HepG2 (cell line): ENCODE measurements around the gene F13B. TPM values are rescaled to one million over a fixed set of nuclear protein-coding genes. Genes with fewer than 3 reads are reported as not detected.

ENCODE experiments used
- ATAC-seq: fragments of 200-7000 bp; cut with Tn5 transposase; 3 replicates; pipeline ENCODE4 v1.9.1; 2020; ENCODE audit warnings: mild to moderate bottlenecking, moderate library complexity
- BruUV-seq: library from RNA; stranded (reverse); fragments of 400-500 nt; replicated peaks from 2 replicates; lab custom pipeline; 2021; lab: Mats Ljungman, UMichigan
- CTCF ChIA-PET: fragments of 300-600 bp; formaldehyde crosslinking; extraction: SDS; loops from one replicate; lab custom pipeline; 2021; ENCODE audit warnings: low total read pairs, inconsistent platforms, low intra/inter-chr PET ratio; lab: Yijun Ruan, JAX
- POLR2A ChIA-PET: fragments of 350-600 bp; sonication (Branson Sonifier 250); formaldehyde crosslinking; loops from one replicate; lab custom pipeline; 2020; ENCODE audit warnings: antibody characterized with exemption, inconsistent platforms; lab: Yijun Ruan, JAX
- DNase-seq: peaks from one replicate; pipeline ENCODE4 v3.0.0-alpha.2; 2015; ENCODE audit warnings: low spot score
- FAIRE-seq: peaks from 3 replicates; lab custom pipeline; 2011; peaks lifted over from hg19 to GRCh38; lab: Jason Lieb, UNC
- H2AFZ ChIP-seq: one replicate; pipeline ENCODE4 v1.6.1; 2011; ENCODE audit warnings: low read length, inconsistent platforms
- H3K27ac ChIP-seq: fragments of 300-600 bp; 3 replicates; pipeline ENCODE4 v1.8.0; 2011; ENCODE audit warnings: mixed run types, mild to moderate bottlenecking, mixed read lengths, low read length, inconsistent platforms; ENCODE audit not compliant: insufficient read depth; ENCODE audit errors: extremely low read length
- H3K27me3 ChIP-seq, 2 experiments: fragments of 200-600 bp in 1 of 2; 2 replicates in 1 of 2; 3 replicates in 1 of 2; pipeline versions ENCODE4 v1.6.0 to v1.8.0; 2011; ENCODE audit warnings: low read length in 2 of 2, mild to moderate bottlenecking in 2 of 2, moderate library complexity in 2 of 2, inconsistent platforms in 1 of 2; ENCODE audit not compliant: insufficient read depth in 2 of 2, control insufficient read depth in 1 of 2
- H3K36me3 ChIP-seq, 2 experiments: fragments of 200-600 bp in 1 of 2; replicated peaks in 1 of 2; 2 replicates in 1 of 2; 3 replicates in 1 of 2; pipeline versions ENCODE4 v1.5.1 to v1.8.0; 2011; ENCODE audit warnings: low read length in 2 of 2, inconsistent platforms in 1 of 2; ENCODE audit not compliant: insufficient read depth in 2 of 2, control insufficient read depth in 1 of 2
- H3K4me1 ChIP-seq: 2 replicates; pipeline ENCODE4 v1.5.1; 2012; ENCODE audit warnings: low read length, inconsistent platforms; ENCODE audit not compliant: insufficient read depth
- H3K4me2 ChIP-seq: 2 replicates; pipeline ENCODE4 v1.6.0; 2011; ENCODE audit warnings: low read depth, low read length, inconsistent platforms
- H3K4me3 ChIP-seq, 3 experiments: fragments of 200-600 bp in 1 of 3; sonication (generic), shearing (Covaris generic) in 1 of 3; replicated peaks in 1 of 3; 2 replicates each; pipeline ENCODE4 v1.5.1; 2011 to 2016; ENCODE audit warnings: low read length in 3 of 3, inconsistent platforms in 2 of 3, low read depth in 2 of 3, mild to moderate bottlenecking in 2 of 3, control low read depth in 1 of 3, mixed read lengths in 1 of 3; ENCODE audit not compliant: insufficient read depth in 1 of 3
- H3K79me2 ChIP-seq: one replicate; pipeline ENCODE4 v1.6.1; 2011; ENCODE audit warnings: low read length, inconsistent platforms; ENCODE audit not compliant: insufficient read depth
- H3K9ac ChIP-seq: 2 replicates; pipeline ENCODE4 v1.6.0; 2011; ENCODE audit warnings: mild to moderate bottlenecking, low read depth, low read length, inconsistent platforms; ENCODE audit not compliant: insufficient read depth
- H3K9me3 ChIP-seq: 2 replicates; pipeline ENCODE4 v1.5.1; 2012; ENCODE audit warnings: mild to moderate bottlenecking, low read length
- H4K20me1 ChIP-seq: 2 replicates; pipeline ENCODE4 v1.6.0; 2011; ENCODE audit warnings: inconsistent platforms, mild to moderate bottlenecking, low read length, moderate library complexity; ENCODE audit not compliant: insufficient read depth
- BRCA1 ChIP-seq: sonication (generic); formaldehyde crosslinking; IDR thresholded peaks from 2 replicates; pipeline ENCODE4 v1.4.0; 2020; ENCODE audit warnings: missing genetic modification reagents
- FOSL1 ChIP-seq: sonication (generic); formaldehyde crosslinking; IDR thresholded peaks from 2 replicates; pipeline ENCODE4 v1.9.0; 2021; ENCODE audit warnings: missing genetic modification reagents, borderline replicate concordance
- GATAD2A ChIP-seq: IDR thresholded peaks from 2 replicates; pipeline ENCODE4 v1.6.1; 2016
- GTF3A ChIP-seq: sonication (generic); formaldehyde crosslinking; conservative IDR thresholded peaks from 2 replicates; pipeline ENCODE4 v1.4.0; 2020; ENCODE audit warnings: mild to moderate bottlenecking, missing genetic modification reagents
- JUND ChIP-seq: sonication (generic); formaldehyde crosslinking; IDR thresholded peaks from 2 replicates; pipeline ENCODE4 v1.8.0; 2022; ENCODE audit warnings: mild to moderate bottlenecking, missing genetic modification reagents
- MED1 ChIP-seq: sonication (generic); formaldehyde crosslinking; IDR thresholded peaks from 2 replicates; pipeline ENCODE4 v1.4.0; 2020; ENCODE audit warnings: missing genetic modification reagents
- NAIF1 ChIP-seq: sonication (generic); formaldehyde crosslinking; IDR thresholded peaks from 2 replicates; pipeline ENCODE4 v1.5.0; 2020; ENCODE audit warnings: mild to moderate bottlenecking, missing genetic modification reagents, borderline replicate concordance
- NFRKB ChIP-seq: fragments of 450-650 bp; IDR thresholded peaks from 2 replicates; pipeline ENCODE4 v1.6.1; 2017
- NR0B2 ChIP-seq: sonication (generic); formaldehyde crosslinking; IDR thresholded peaks from 2 replicates; pipeline ENCODE4 v1.4.0; 2020; ENCODE audit warnings: mild to moderate bottlenecking, missing genetic modification reagents
- TBL1XR1 ChIP-seq: fragments of 150-350 bp; IDR thresholded peaks from 2 replicates; pipeline ENCODE4 v1.6.1; 2014; ENCODE audit warnings: borderline replicate concordance, low read length; ENCODE audit not compliant: partially characterized antibody
- TFE3 ChIP-seq: IDR thresholded peaks from 2 replicates; pipeline ENCODE4 v1.6.1; 2016
- ZFYVE20 ChIP-seq: sonication (generic); formaldehyde crosslinking; IDR thresholded peaks from 2 replicates; pipeline ENCODE4 v1.8.0; 2023; ENCODE audit warnings: low read depth, mild to moderate bottlenecking, moderate library complexity, missing genetic modification reagents, borderline replicate concordance
- ZNF281 ChIP-seq: sonication (generic); formaldehyde crosslinking; IDR thresholded peaks from 2 replicates; pipeline ENCODE4 v1.4.0; 2020; ENCODE audit warnings: missing genetic modification reagents, borderline replicate concordance
- ZNF552 ChIP-seq: sonication (generic); formaldehyde crosslinking; IDR thresholded peaks from 2 replicates; pipeline ENCODE4 v1.9.0; 2022; ENCODE audit warnings: missing genetic modification reagents, mild to moderate bottlenecking, borderline replicate concordance
- ZNF577 ChIP-seq: sonication (generic); formaldehyde crosslinking; IDR thresholded peaks from 2 replicates; pipeline ENCODE4 v1.4.0; 2020; ENCODE audit warnings: mild to moderate bottlenecking, low read depth, missing genetic modification reagents, borderline replicate concordance
- ZNF674 ChIP-seq: sonication (generic); formaldehyde crosslinking; IDR thresholded peaks from 2 replicates; pipeline ENCODE4 v1.5.0; 2020; ENCODE audit warnings: low read depth, mild to moderate bottlenecking, missing genetic modification reagents
- ZNF784 ChIP-seq: sonication (generic); formaldehyde crosslinking; IDR thresholded peaks from 2 replicates; pipeline ENCODE4 v1.5.1; 2020; ENCODE audit warnings: missing genetic modification reagents, mild to moderate bottlenecking, borderline replicate concordance
- WGBS: methylation state at CpG from one replicate; pipeline ENCODE4 v1.1.6; 2017; ENCODE audit warnings: low lambda C conversion rate; 5-methylcytosine and 5-hydroxymethylcytosine counted together
- in situ Hi-C: cut with HindIII; loops from 2 replicates; pipeline ENCODE4 v1.10.0; 2017; ENCODE audit warnings: low pct_unique_long_range_greater_than_20kb; ENCODE audit not compliant: extremely low pct_ligation_motif_present
- intact Hi-C: fragments of 100-400 bp; cut with micrococcal nuclease; formaldehyde crosslinking; loops from one replicate; pipeline ENCODE4 v1.10.0; 2022; ENCODE audit not compliant: unreplicated experiment
- polyA plus RNA-seq, 8 experiments: library from polyadenylated mRNA; depleted of rRNA in 3 of 8; stranded (reverse) in 7 of 8; unstranded in 1 of 8; fragments of >200 nt; fragmentation: Illumina TruSeq in 4 of 8; extraction: Trizol in 4 of 8; gene quantifications; 2 replicates each; pipeline versions ENCODE4 v1.2.1 to v1.2.3, GENCODE V29; 2011 to 2016; ENCODE audit warnings: low read depth in 4 of 8, missing spikeins in 1 of 8, mixed read lengths in 1 of 8; ENCODE audit not compliant: insufficient read depth in 1 of 8
- total RNA-seq, 5 experiments: library from RNA; depleted of rRNA; stranded (reverse); fragments of >200 nt; fragmentation: Illumina TruSeq; extraction: Trizol; gene quantifications; 2 replicates each; pipeline ENCODE4 v1.2.3, GENCODE V29; 2016; ENCODE audit warnings: low read depth in 1 of 5
- TF ChIP-seq, protein P1 (sequence below): IDR thresholded peaks from 2 replicates; pipeline ENCODE4 v1.6.1; 2018; ENCODE audit warnings: missing genetic modification reagents

F13B gene
- total and polyA plus RNA-seq, 2 of the 13 experiments (the other 11 are each of a cell fraction or from before 2014, with no cell fraction given), result 0.41 to 2.7 TPM

DNA sequence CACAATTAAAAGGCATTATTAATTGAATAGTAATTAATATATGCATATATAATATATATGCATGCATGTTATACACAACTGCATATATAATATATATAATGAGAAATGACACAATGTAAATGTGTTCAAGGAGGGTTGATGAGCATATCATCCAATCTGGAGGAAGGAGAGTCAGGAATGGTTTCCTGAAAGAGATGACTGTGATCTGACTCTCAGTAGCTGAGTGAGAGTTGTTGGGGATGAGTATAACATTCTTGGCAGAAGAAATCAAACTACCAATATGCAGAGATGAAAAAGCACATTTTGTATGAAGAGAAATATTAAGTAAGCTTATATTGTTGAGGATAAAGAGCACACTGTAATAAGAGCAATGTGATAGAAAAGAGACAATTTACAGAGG is 37.3 kb downstream of the F13B start (continued):
- TF ChIP-seq NR0B2 (CRISPR knock-in tag), result no peak
- no peak for TF ChIP-seq ZFYVE20 (CRISPR knock-in tag)
- TF ChIP-seq ZNF552 (CRISPR knock-in tag), result no peak
- no peak for TF ChIP-seq MED1 (CRISPR knock-in tag)
- no peak for TF ChIP-seq NFRKB
- no peak for TF ChIP-seq BRCA1 (CRISPR knock-in tag)
- TF ChIP-seq ZNF577 (CRISPR knock-in tag), result no peak

GRCh38 chr1:197027359-197027758 is 39.7 kb downstream of the F13B start:
- Histone ChIP-seq H4K20me1 (no peaks in the 10 kb centered on the region), H3K9ac (no peak overlapping the region), H3K9me3 (no peaks in the 10 kb centered on the region), H3K4me3 (no peak overlapping the region), H3K27ac (no peak overlapping the region), H3K4me1 (peaks cover 10% of the 10 kb centered on the region; the same call in 1 of the 2 replicates), H3K27me3 (no peaks in the 10 kb centered on the region), H3K79me2 (no peaks in the 10 kb centered on the region), H3K4me2 (no peak overlapping the region), H3K36me3 (no peaks in the 10 kb centered on the region), H2AFZ (no peak overlapping the region)
- WGBS, result 20% methylated on average over 6 of the region's 6 CpGs
- in situ Hi-C loops (no loop called here), intact Hi-C loops (no loop called here)
- ATAC-seq, result peak; percentile 82
- ChIA-PET CTCF (no interaction called here), POLR2A (no interaction called here)
- no peak for DNase-seq
- no TSS peak for BruUV-seq
- FAIRE-seq, result no peak
- TF ChIP-seq ZNF281 (CRISPR knock-in tag), result no peak
- no peak for TF ChIP-seq ZNF674 (CRISPR knock-in tag)
- TF ChIP-seq, protein P1, sequence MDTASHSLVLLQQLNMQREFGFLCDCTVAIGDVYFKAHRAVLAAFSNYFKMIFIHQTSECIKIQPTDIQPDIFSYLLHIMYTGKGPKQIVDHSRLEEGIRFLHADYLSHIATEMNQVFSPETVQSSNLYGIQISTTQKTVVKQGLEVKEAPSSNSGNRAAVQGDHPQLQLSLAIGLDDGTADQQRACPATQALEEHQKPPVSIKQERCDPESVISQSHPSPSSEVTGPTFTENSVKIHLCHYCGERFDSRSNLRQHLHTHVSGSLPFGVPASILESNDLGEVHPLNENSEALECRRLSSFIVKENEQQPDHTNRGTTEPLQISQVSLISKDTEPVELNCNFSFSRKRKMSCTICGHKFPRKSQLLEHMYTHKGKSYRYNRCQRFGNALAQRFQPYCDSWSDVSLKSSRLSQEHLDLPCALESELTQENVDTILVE, result no peak
- peak; percentile 47 for TF ChIP-seq GATAD2A (CRISPR knock-in tag)
- TF ChIP-seq ZNF784, result no peak
- TF ChIP-seq GTF3A (CRISPR knock-in tag), result no peak
- TF ChIP-seq NAIF1 (CRISPR knock-in tag), result no peak
- TF ChIP-seq FOSL1, result peak; percentile 38; the same call in 1 of the 2 replicates
- TF ChIP-seq TBL1XR1, result no peak
- peak; percentile 32; the same call in 1 of the 2 replicates for TF ChIP-seq JUND
- no peak for TF ChIP-seq TFE3
